ENCODE results near the gene ELP4.
A peak's percentile ranks its signal among the peaks of the same experiment; 100 is the strongest.

Gene ELP4

DNA sequence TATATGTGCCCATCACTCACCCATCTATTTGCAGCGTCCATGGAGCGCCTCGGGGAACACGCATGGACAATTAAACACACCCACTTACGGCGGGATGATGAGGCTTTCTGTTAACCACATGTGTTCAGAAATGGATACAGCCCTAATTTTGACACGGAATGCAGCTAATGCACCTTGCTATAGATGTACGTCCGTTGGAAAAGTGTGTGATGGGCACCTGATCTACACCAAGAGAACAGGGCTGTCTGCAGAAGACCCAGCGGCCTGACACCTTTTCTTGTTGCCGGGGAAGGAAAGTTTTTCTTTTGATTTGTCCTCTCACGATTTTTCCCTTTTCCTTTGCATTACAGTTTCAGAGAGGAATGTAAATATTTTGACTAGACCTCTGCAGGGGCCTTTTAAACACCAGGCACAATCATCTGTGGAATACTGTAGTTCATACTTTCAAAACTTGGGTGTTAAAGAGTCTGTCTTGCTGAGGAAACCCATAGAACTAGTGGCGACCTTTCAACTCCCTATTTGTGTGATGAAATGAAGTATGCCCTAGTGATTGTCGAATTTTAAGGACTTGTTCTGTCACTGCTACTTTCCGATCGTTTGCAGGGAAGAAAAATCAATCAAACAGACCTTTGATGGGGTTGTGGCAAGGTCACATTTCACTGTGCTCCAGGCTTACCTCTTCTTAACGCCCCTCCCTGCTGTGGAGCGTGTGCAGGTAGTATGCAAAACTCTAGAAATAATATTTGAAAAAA is 318.1 kb downstream of the ELP4 start:
- Histone ChIP-seq H3K9ac (ENCODE audit: low read depth, low read length) (peak overlapping the region; percentile 42; the same call in 1 of the 2 replicates), H3K9me3 (ENCODE audit: control insufficient read depth, insufficient read depth, low read length) (no peaks in the 10 kb centered on the region), H3K4me1 (ENCODE audit: insufficient read depth, low read length) (peaks cover 8% of the 10 kb centered on the region; the same call in 1 of the 2 replicates), H3K36me3 (ENCODE audit: insufficient read depth, low read length) (no peaks in the 10 kb centered on the region)

DNA sequence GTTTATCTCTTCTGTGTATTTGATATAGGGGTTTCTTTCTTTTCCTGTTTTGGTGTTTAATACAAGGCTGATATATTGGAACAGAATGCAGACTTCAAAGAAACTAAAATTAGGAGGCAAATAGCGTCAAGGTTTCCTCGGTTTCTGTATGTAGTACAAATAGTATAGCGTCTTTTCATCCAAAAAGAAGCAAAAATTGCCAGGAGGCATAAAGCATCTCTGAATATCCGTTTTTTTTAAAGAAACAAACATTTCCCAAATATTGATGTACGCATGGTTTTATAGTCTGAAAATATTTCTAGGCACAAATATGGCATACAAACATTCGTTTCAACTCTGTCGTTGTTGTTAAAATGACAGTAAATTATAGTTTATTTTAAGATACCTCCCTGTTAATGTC is 318.6 kb downstream of the ELP4 start:
- peaks cover 8% of the 10 kb centered on the region; the same call in 1 of the 2 replicates for H3K4me1 ChIP-seq (ENCODE audit: insufficient read depth, low read length)

DNA sequence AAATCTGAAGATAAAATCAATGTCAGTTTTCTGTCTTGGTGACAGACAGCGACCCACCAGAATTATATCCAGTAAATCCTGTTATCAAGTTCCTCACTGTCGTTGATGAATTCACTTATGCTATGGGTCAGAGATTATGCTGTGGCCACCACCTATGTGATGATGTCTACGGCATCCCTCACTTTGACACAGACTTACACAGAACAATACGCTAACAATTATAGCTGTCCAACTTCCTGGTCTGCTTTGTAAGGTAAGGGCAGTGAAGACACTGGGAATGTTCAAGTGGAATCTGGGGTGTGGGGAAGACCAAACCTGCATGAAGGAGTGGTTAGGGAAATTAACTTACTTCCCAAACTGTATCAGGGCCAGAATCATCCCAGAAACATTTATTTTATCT is 320.8 kb downstream of the ELP4 start:
- Histone ChIP-seq H3K4me1 (ENCODE audit: insufficient read depth, low read length) (peaks cover 8% of the 10 kb centered on the region; the same call in 1 of the 2 replicates), H3K9ac (ENCODE audit: low read depth, low read length) (no peak overlapping the region), H3K9me3 (ENCODE audit: control insufficient read depth, insufficient read depth, low read length) (no peaks in the 10 kb centered on the region), H3K36me3 (ENCODE audit: insufficient read depth, low read length) (no peaks in the 10 kb centered on the region)

More for the DNA sequence above, 318.6 kb downstream of the ELP4 start:
- H3K9ac ChIP-seq (ENCODE audit: low read depth, low read length), result no peak overlapping the region
- no peaks in the 10 kb centered on the region for H3K36me3 ChIP-seq (ENCODE audit: insufficient read depth, low read length)
- no peaks in the 10 kb centered on the region for H3K9me3 ChIP-seq (ENCODE audit: control insufficient read depth, insufficient read depth, low read length)

DNA sequence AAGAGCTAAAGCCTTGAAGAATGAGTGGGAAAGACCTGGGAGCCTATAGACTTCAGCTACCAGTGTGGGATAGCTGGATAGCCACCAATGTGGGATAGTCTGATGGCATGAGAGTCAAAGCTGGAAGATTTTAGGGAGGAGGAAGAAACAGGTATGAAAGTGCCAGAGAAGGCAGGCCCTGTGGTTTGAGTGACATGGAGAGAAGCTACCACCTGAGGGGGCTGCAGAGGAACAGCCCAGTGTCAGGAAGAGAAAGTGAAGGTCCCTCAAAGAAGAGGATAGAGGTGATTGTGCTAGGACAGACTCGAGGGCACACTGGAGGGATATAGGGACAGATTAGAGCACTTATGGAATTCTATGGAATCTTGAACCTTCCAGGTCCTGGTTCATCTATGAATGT is 324.7 kb downstream of the ELP4 start:
- Histone ChIP-seq H3K9me3 (ENCODE audit: control insufficient read depth, insufficient read depth, low read length) (no peaks in the 10 kb centered on the region), H3K4me1 (ENCODE audit: insufficient read depth, low read length) (no peaks in the 10 kb centered on the region), H3K36me3 (ENCODE audit: insufficient read depth, low read length) (no peaks in the 10 kb centered on the region), H3K9ac (ENCODE audit: low read depth, low read length) (no peak overlapping the region)

Measured in ES-I3 (cell line).